DOHH2 (cell line): ENCODE measurements around the gene RASGEF1B.

Experiments
- EZH2phosphoT487 ChIP-seq: fragments of 200-600 bp; sonication (generic); IDR thresholded peaks from 2 replicates; pipeline ENCODE4 v1.6.1; 2017; ENCODE audit warnings: borderline replicate concordance, mild to moderate bottlenecking, antibody characterized with exemption, low read length, moderate library complexity, mixed read lengths
- TF ChIP-seq, protein P1 (sequence below): fragments of 200-600 bp; sonication (generic); IDR thresholded peaks from one replicate; pipeline ENCODE4 v1.5.1; 2014; ENCODE audit warnings: antibody characterized with exemption, mild to moderate bottlenecking, low read depth, low read length; ENCODE audit not compliant: poor library complexity, severe bottlenecking

DNA sequence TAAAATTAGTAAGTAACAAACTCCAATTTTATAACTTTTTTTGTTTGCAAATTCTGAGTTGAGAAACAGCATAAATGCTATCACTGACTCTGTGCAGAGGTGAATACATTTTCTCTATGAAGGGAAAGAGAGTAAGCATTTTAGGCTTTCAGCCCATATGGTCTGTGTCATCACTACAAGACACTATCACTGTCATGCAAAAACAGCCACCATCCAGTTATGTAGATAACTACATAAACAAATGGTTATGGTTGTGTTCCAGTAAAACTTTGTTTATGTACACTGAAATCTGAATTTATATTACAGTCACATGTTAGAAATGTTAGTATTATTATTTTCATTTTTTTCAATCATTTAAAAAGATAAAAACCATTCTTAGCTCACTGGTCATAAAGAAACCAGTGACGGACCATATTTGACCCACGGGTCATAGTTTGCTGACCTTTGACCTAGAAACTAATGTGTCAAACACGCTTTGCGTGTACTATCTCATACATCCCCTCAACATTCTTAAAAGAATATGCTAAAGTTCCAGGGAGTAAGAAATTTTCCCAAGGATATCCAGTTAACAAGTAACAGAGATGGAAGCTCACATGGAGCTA lies 29.1 kb downstream of the RASGEF1B start:
- TF ChIP-seq, protein P1, sequence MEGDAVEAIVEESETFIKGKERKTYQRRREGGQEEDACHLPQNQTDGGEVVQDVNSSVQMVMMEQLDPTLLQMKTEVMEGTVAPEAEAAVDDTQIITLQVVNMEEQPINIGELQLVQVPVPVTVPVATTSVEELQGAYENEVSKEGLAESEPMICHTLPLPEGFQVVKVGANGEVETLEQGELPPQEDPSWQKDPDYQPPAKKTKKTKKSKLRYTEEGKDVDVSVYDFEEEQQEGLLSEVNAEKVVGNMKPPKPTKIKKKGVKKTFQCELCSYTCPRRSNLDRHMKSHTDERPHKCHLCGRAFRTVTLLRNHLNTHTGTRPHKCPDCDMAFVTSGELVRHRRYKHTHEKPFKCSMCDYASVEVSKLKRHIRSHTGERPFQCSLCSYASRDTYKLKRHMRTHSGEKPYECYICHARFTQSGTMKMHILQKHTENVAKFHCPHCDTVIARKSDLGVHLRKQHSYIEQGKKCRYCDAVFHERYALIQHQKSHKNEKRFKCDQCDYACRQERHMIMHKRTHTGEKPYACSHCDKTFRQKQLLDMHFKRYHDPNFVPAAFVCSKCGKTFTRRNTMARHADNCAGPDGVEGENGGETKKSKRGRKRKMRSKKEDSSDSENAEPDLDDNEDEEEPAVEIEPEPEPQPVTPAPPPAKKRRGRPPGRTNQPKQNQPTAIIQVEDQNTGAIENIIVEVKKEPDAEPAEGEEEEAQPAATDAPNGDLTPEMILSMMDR = no peak
- TF ChIP-seq EZH2phosphoT487 = no peak
